Neural cell (in vitro differentiated cells): ENCODE results near the gene OAS3. TPM values are rescaled to one million over a fixed set of nuclear protein-coding genes. Genes with fewer than 3 reads are reported as not detected.
"Not testable (repeated sequence)": the region's sequence is repeated elsewhere in the genome, so short reads cannot be mapped to it uniquely, and the experiment has no call there.

Source experiments
- H2AFZ ChIP-seq: fragments of 200-600, 300-800 bp; sonication (generic), shearing (Covaris generic); 2 replicates; pipeline ENCODE4 v1.6.0; 2014; ENCODE audit warnings: low read depth, mild to moderate bottlenecking, antibody characterized with exemption, low read length, moderate library complexity
- H3F3A ChIP-seq: fragments of 200-600 bp; shearing (Covaris generic); 2 replicates; pipeline ENCODE4 v1.6.1; 2016; ENCODE audit warnings: mild to moderate bottlenecking, moderate library complexity, mixed read lengths, antibody characterized with exemption, low read length; ENCODE audit not compliant: insufficient read depth, poor library complexity, severe bottlenecking
- H3K27ac ChIP-seq: fragments of 200-600, 300-800 bp; sonication (generic), shearing (Covaris generic); 2 replicates; pipeline ENCODE4 v1.5.1; 2014; ENCODE audit warnings: mild to moderate bottlenecking, low read length, moderate library complexity
- H3K27me3 ChIP-seq: fragments of 300-800, 200-600 bp; sonication (generic), shearing (Covaris generic); 2 replicates; pipeline ENCODE4 v1.6.0; 2014; ENCODE audit warnings: mild to moderate bottlenecking, low read depth, low read length, moderate library complexity; ENCODE audit not compliant: insufficient read depth
- H3K36me3 ChIP-seq: fragments of 300-800, 200-600 bp; sonication (generic), shearing (Covaris generic); 2 replicates; pipeline ENCODE4 v1.5.1; 2014; ENCODE audit warnings: mild to moderate bottlenecking, antibody characterized with exemption, low read length, moderate library complexity; ENCODE audit not compliant: insufficient read depth
- H3K4me2 ChIP-seq: fragments of 300-800, 200-600 bp; sonication (generic), shearing (Covaris generic); 2 replicates; pipeline ENCODE4 v1.6.0; 2014; ENCODE audit warnings: mild to moderate bottlenecking, low read length
- H3K4me3 ChIP-seq: fragments of 300-800, 200-600 bp; sonication (generic), shearing (Covaris generic); 2 replicates; pipeline ENCODE4 v1.5.1; 2014; ENCODE audit warnings: mild to moderate bottlenecking, low read length, moderate library complexity
- H3K79me2 ChIP-seq: fragments of 200-600 bp; shearing (Covaris generic); replicated peaks from 2 replicates; pipeline ENCODE4 v1.6.0; 2014; ENCODE audit warnings: mild to moderate bottlenecking, low read length, moderate library complexity; ENCODE audit not compliant: insufficient read depth
- H3K9ac ChIP-seq: fragments of 300-800, 200-600 bp; sonication (generic), shearing (Covaris generic); 2 replicates; pipeline ENCODE4 v1.6.1; 2016; ENCODE audit warnings: mild to moderate bottlenecking, low read length, mixed read lengths
- H3K9me2 ChIP-seq: fragments of 200-600 bp; shearing (Covaris generic); 2 replicates; pipeline ENCODE4 v1.6.1; 2016; ENCODE audit warnings: mild to moderate bottlenecking, low read length, mixed read lengths; ENCODE audit not compliant: insufficient read depth
- H3K9me3 ChIP-seq: fragments of 200-600, 300-800 bp; sonication (generic), shearing (Covaris generic); 2 replicates; pipeline ENCODE4 v1.6.1; 2016; ENCODE audit warnings: mild to moderate bottlenecking, mixed run types, low read length, moderate library complexity, mixed read lengths
- H4K20me1 ChIP-seq: fragments of 200-600 bp; shearing (Covaris generic); 2 replicates; pipeline ENCODE4 v1.6.1; 2016; ENCODE audit warnings: mild to moderate bottlenecking, mixed run types; ENCODE audit not compliant: insufficient read depth
- CTCF ChIP-seq: fragments of 450-650 bp; IDR thresholded peaks from 2 replicates; pipeline ENCODE4 v1.5.1; 2014; ENCODE audit warnings: antibody characterized with exemption, mild to moderate bottlenecking, moderate library complexity; ENCODE audit not compliant: poor library complexity, severe bottlenecking
- EP300 ChIP-seq: fragments of 450-650 bp; conservative IDR thresholded peaks from 2 replicates; pipeline ENCODE4 v1.6.1; 2014; ENCODE audit warnings: antibody characterized with exemption, mild to moderate bottlenecking, moderate library complexity; ENCODE audit not compliant: poor library complexity, severe bottlenecking
- EZH2 ChIP-seq: fragments of 200-600, 300-800 bp; shearing (Covaris generic), sonication (generic); IDR thresholded peaks from 2 replicates; pipeline ENCODE4 v1.6.1; 2014; ENCODE audit warnings: antibody characterized with exemption, low read length, borderline replicate concordance, mild to moderate bottlenecking; ENCODE audit not compliant: insufficient read depth, poor library complexity, severe bottlenecking
- MXI1 ChIP-seq: fragments of 450-650 bp; conservative IDR thresholded peaks from 2 replicates; pipeline ENCODE4 v1.6.1; 2014; ENCODE audit warnings: antibody characterized with exemption, mild to moderate bottlenecking; ENCODE audit not compliant: poor library complexity, severe bottlenecking
- POLR2AphosphoS5 ChIP-seq: IDR thresholded peaks from 2 replicates; pipeline ENCODE4 v1.6.1; 2012
- RAD21 ChIP-seq: fragments of 450-650 bp; conservative IDR thresholded peaks from 2 replicates; pipeline ENCODE4 v1.6.1; 2014; ENCODE audit warnings: antibody characterized with exemption, mild to moderate bottlenecking, moderate library complexity
- REST ChIP-seq: IDR thresholded peaks from 2 replicates; pipeline ENCODE4 v1.6.1; 2012; ENCODE audit warnings: borderline replicate concordance
- SMC3 ChIP-seq: fragments of 450-650 bp; conservative IDR thresholded peaks from 2 replicates; pipeline ENCODE4 v1.6.1; 2014; ENCODE audit warnings: antibody characterized with exemption, mild to moderate bottlenecking, moderate library complexity; ENCODE audit not compliant: poor library complexity
- TAF1 ChIP-seq: IDR thresholded peaks from 2 replicates; pipeline ENCODE4 v1.6.1; 2012; ENCODE audit warnings: low read depth
- polyA plus RNA-seq: library from polyadenylated mRNA; depleted of rRNA; stranded (reverse); fragments of >200 nt; gene quantifications from 2 replicates; pipeline ENCODE4 v1.2.3, GENCODE V29; 2014

The OAS3 gene
- polyA plus RNA-seq, 1 donor from 2014 or later, result not detected

GRCh38 chr12:112926416-112927033 lies 11.7 kb upstream of the OAS3 start:
- not testable (repeated sequence) for H3K27me3 ChIP-seq

DNA sequence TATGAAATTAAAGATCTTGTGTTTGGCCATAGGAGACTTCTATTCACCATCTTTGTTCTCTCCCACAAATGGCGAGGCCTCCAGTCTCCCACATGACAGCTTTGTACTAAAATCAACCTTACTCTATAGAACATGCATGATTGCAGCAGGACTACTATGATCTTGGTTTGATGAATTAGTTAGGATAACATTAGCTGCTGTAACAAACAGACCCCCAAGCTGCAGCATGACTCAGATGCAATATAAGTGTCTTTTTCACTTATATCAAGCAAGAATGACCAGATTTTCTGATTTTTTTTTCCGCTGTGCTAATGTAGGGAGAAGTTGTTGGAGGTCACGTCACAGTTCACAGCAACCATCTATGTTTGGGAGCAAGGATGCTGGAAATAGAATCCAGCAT lies 10.8 kb upstream of the OAS3 start:
- H3K27me3 ChIP-seq, result no peaks in the 10 kb centered on the region
- H3K36me3 ChIP-seq, result no peaks in the 10 kb centered on the region
- no peak overlapping the region for H3K4me2 ChIP-seq
- H3F3A ChIP-seq, result no peaks in the 10 kb centered on the region
- H3K9me3 ChIP-seq, result no peaks in the 10 kb centered on the region
- no peaks in the 10 kb centered on the region for H3K9me2 ChIP-seq
- no peak overlapping the region for H3K27ac ChIP-seq
- H4K20me1 ChIP-seq, result no peaks in the 10 kb centered on the region
- no peak overlapping the region for H3K4me3 ChIP-seq
- H3K9ac ChIP-seq, result no peak overlapping the region
- no peaks in the 10 kb centered on the region for H3K79me2 ChIP-seq
- no peak for TF ChIP-seq SMC3
- no peak for TF ChIP-seq EZH2
- no peak for TF ChIP-seq MXI1
- TF ChIP-seq RAD21, result no peak
- TF ChIP-seq POLR2AphosphoS5, result no peak
- TF ChIP-seq EP300, result no peak
- no peak for TF ChIP-seq CTCF
- TF ChIP-seq TAF1, result no peak
- no peak for TF ChIP-seq REST
- H2AFZ ChIP-seq, result no peak overlapping the region

More at GRCh38 chr12:112926416-112927033, 11.7 kb upstream of the OAS3 start:
- not testable (repeated sequence) for H3K79me2 ChIP-seq, H3K9ac ChIP-seq, H2AFZ ChIP-seq, H4K20me1 ChIP-seq, H3K9me2 ChIP-seq, H3F3A ChIP-seq, H3K4me3 ChIP-seq, H3K4me2 ChIP-seq, H3K27ac ChIP-seq, H3K9me3 ChIP-seq, H3K36me3 ChIP-seq

DNA sequence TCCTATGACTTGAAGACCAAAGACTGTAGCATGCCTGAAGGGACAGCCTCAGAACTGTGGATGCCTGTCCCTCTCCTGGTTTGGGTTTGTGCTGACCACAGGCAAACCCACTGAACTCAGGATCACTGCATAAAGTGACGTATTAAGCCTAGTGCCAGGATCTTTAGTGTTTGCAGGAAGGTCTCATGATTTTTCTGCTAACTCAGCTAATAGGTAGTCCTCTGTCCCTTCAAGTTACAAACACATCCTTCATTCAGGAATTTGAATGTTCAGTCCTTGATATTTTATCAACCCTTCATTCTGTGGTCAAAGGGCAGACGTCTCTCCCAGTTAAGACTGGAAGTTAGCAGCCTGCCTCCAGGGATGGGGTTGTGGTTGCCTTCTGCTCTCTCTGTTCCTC lies 10.3 kb upstream of the OAS3 start:
- H3K4me3 ChIP-seq, result no peak overlapping the region
- no peaks in the 10 kb centered on the region for H3K9me3 ChIP-seq
- no peaks in the 10 kb centered on the region for H3F3A ChIP-seq
- H3K27me3 ChIP-seq, result no peaks in the 10 kb centered on the region
- no peak overlapping the region for H2AFZ ChIP-seq
- TF ChIP-seq REST (no peak), CTCF (no peak), MXI1 (no peak), POLR2AphosphoS5 (no peak), SMC3 (no peak), EZH2 (no peak)
- no peaks in the 10 kb centered on the region for H3K9me2 ChIP-seq
- H3K79me2 ChIP-seq, result no peaks in the 10 kb centered on the region
- H3K9ac ChIP-seq, result no peak overlapping the region
- H4K20me1 ChIP-seq, result no peaks in the 10 kb centered on the region
- no peaks in the 10 kb centered on the region for H3K36me3 ChIP-seq
- H3K27ac ChIP-seq, result no peak overlapping the region
- no peak overlapping the region for H3K4me2 ChIP-seq
